ENCODE results near the gene FYN. TPM values are rescaled to one million over a fixed set of nuclear protein-coding genes. Genes with fewer than 3 reads are reported as not detected.
A peak's percentile ranks its signal among the peaks of the same experiment; 100 is the strongest.
"Not testable (repeated sequence)": the region's sequence is repeated elsewhere in the genome, so short reads cannot be mapped to it uniquely, and the experiment has no call there.

Gene FYN
- total RNA-seq, 1 donor from 2014 or later, result 5.2 TPM

- ATAC-seq, result no peak
Observed at GRCh38 chr6:111653979-111654378, 219.3 kb downstream of the FYN start.

DNA sequence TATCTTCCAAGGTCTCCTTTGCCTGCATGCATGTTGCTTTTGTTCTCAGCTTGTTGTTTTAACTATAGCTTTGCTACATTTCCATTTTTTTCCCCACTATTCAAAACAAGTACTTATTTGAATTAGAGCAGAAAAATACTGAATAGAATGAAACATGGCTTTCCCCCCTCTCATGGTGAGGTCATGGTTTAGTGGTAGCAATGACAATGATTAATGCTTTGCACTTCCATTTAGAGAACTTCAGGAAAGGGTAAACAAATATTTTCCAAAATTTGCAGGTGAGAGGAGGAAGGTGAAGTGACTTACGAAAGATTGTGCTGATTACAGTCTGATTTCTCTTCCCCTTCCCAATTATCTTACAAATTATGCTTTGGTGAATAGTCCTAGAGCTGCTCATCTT lies 219.8 kb downstream of the FYN start:
- ATAC-seq, result no peak

- no peak for ATAC-seq
Observed at GRCh38 chr6:111652156-111652555, 221.1 kb downstream of the FYN start.

DNA sequence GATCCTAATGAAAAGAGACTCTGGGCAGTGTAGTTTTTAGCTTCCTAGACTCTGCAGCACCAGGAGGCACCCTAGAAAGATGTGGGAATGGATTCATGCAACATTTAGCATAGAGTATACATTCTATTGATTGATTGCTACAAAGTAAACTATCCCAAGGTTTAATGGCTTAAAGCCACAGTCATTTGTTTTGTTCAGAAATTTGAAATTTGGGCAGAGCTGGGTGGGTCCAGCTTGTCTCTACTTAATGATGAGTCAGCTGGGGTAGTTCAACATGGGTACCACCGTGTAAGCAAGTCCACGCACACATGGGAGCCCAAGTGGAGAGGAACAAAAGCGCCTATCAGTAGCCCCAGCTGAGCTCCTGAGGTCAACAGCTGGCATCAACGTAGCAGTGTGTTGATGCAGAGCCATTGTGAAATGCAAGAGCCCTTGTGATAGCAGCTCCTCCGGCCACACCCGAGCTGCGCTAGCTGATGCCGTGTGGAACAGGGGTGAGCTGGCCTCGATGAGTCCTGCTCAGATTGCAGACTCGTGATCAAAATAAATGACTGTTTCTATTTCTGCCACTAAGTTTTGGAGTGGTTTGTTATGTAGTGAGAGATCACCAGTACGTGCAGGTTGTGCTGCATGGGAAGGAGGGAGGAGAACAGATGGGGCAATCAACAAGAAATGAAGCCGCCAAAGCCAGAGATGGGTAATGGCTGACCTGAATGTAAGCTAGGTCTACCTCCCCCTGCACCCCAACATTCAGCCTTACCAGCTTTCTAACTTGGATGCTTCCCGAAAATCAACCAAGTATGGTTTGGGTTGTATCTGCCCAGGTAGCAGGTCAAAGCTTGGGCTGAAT lies 221.8 kb downstream of the FYN start:
- ATAC-seq, result peak; percentile 53

- no peak for ATAC-seq
Observed at GRCh38 chr6:111650049-111650448, 223.2 kb downstream of the FYN start.

DNA sequence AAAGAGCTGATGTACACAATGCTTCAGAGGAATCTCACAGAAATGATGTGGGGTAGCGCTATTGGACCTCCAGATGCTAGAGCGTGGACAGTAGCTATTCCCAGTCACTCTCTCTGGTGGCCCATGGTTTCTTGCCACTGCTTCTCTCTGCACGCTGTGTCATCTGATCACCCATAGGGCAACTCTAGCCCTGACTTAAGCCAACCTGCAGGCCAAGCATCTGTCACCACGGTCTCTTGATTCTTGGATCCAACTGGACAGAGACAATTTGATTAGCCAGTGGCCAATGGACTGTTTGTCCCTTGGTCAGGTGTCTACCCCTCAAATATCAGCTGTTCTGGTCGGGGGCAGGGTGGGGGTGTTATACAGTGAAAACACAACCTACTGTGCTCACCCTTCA lies 225.2 kb downstream of the FYN start:
- no peak for ATAC-seq

DNA sequence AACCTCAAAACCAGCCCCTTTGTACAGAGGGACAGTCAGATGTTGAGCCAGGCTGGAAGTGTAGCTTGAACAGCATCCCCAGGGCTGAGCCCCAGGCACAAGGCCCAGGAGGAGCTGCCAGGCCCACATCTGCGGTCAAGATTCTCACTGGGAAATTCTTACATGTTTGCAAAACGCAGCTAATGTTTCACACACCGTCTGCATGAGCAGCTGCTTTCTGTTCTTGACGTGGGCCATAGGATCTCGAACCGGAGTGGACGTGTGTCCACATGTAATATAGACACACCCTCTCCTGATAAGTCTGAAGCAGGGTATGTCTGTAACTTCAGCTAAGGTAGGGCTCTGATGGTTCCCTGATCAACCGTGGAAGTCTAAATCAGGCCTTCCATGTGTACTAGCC lies 226.3 kb downstream of the FYN start:
- peak; percentile 14 for ATAC-seq

- ATAC-seq, result no peak
Observed at GRCh38 chr6:111646034-111646433, 227.2 kb downstream of the FYN start.

DNA sequence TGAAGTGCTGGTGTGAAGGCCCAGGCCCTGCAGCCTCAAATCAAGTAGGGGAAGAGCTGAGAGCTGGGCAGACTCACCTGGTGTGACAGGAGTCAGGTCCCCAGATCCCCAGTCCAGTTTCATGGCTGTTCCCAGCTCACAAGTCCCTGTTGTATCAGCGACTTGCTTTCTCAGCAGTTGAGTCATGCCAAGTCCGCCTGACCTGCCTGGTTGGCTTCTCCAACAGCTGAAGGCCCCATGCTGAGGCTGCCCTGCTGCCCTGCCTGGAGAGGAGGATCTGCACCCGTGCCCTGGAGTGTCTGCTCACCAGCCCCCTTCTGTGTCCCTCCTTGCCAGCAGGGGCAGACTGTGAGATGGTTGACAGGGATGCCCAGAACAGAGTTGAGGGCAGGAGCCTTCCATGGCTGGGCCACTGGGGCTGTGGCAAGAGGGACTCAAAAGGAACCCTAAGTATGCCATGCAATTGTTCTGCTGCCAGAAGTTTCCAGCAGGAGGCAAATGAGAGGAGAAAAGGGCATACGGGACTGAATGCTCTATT lies 228.3 kb downstream of the FYN start:
- peak; percentile 73 for ATAC-seq

DNA sequence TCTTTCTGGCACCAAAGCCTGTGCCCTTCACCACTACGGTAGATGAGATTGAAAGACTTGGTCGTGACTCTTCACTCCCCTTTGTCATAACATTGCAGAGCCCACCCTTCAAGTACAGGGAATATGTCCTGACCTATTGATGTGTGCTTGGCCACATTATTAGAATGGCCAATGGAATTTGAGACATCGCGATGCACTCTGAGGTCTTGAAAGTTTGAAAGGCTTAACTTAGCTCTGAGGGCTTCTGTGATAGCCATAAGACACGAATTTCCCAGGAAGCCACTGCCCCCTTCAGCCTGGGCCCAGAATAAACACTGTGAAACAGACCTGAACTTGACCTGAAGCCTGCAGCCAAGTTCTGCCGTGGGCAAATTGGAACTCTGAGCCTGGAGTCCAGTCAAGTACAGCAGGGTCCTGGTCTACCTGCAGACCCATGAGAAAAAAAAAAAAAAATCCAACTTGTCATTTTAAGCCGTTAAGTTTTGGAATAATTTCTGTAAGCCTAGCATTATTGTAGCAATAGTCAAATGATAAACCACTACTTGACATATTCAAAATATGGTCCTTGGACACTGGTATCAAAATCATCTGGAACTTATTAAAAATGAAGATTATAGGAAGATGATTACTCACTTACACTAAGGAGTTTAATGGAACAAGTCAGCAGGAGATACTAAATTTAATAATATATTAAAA lies 230.6 kb downstream of the FYN start:
- ATAC-seq, result peak; percentile 52

- no peak for ATAC-seq
Observed at GRCh38 chr6:111639266-111639665, 234.0 kb downstream of the FYN start.

GRCh38 chr6:111634981-111635380 lies 238.3 kb downstream of the FYN start:
- ATAC-seq, result not testable (repeated sequence)

- no peak for ATAC-seq
Observed at GRCh38 chr6:111633822-111634221, 239.4 kb downstream of the FYN start.

GRCh38 chr6:111632468-111633247 lies 240.6 kb downstream of the FYN start:
- ATAC-seq, result no peak

- no peak for ATAC-seq
Observed at GRCh38 chr6:111631903-111632460, 241.3 kb downstream of the FYN start.

DNA sequence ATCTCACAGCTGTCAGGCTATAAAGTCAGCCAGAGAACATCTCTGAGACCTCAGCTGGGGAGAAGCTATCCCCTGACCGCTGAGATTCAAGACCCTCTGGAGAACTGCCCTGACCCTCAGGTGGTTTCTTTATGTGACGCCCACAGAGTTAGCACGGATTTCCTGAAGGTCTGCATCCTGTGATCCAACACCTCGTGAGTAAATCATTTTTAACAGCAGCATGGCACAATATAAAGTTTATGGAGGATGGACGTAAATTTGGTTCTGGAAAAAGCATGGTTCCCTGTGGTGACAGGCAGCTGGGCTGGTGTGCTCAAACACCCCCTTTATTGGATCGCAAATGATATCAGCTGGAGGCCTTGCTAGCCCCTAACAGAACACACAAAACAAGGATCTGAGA lies 242.2 kb downstream of the FYN start:
- ATAC-seq, result no peak

- ATAC-seq, result no peak
Observed at GRCh38 chr6:111628142-111628850, 245.0 kb downstream of the FYN start.

- peak; percentile 53 for ATAC-seq
Observed at GRCh38 chr6:111626441-111626840, 246.8 kb downstream of the FYN start.

DNA sequence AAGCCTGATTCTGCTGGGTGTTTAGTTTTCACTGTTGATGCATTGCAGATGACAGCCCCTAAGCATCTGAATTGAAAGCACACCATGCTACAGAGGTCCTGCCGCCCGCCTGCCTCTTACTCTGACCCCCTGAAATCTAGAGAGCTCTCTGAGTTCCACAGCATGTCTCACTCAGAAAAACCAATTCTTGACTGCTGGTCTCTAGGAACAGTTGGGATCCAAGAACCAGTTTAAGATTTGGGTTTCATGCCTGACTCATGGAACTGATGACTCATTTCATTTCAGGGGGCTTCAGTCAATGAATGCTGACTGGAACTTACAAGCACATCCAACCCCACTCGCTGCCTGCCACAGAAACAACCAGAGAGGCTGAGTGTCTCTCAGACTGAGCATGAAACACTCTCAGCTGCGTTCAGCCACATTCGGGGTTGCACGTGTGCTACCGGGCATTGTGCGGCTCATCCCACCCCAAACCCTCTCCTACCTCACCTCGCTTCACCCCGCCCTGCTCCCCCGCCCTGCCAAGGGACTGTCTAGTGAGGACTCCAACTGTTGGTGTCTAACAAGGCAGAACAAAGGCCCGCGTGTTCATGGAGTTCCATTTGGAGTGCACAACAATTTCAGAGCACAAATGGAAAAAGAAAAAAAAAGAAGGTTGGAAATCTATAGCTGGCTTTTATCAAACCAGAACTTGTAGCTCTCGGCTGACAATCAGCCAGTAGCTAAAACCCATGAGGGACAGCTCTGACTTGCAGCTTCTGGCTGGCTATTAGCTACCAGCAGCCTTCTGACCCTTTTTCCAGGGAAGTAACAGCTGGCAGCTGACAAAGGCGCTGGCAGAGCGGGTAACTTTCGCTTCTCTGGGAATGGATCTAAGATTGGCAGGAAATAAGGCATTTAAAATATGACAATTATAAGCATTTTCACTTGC lies 247.5 kb downstream of the FYN start:
- peak; percentile 26 for ATAC-seq

DNA sequence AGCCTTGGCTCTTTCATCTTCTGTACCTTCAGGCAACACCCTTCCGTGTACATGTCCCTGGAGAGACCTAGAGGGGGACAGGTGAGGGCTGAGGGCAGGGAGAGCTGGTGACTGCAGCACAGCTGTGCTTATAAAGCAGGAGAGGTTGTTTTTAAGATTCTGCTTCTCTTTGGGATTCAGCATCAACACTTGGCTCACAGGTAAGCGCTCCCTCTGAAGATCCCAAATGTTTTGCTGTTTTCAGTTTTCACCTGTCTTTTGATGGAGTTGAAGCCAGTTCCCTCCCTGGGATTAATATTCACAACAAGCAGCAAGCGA lies 248.2 kb downstream of the FYN start:
- no peak for ATAC-seq
